ENCODE data around the gene PDE8A.

DNA sequence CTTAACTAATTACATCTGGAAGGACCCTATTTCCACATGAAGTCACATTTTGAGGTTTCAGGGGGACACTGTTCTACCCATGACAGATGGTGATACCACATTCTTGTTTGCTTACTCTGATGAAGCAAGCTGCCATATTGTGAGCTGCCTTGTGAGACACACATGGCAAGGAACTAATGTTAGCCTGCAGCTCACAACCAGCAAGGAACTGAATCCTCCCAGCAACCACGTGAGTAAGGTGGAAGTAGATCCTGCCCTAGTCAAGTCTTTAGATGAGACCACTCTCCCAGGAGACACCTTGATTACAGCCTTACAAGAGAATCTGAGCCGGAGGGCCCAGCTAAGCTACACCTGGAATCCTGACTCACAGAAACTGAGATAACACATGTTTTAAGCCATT is 160.1 kb downstream of the PDE8A start:
- TF ChIP-seq, protein P1, sequence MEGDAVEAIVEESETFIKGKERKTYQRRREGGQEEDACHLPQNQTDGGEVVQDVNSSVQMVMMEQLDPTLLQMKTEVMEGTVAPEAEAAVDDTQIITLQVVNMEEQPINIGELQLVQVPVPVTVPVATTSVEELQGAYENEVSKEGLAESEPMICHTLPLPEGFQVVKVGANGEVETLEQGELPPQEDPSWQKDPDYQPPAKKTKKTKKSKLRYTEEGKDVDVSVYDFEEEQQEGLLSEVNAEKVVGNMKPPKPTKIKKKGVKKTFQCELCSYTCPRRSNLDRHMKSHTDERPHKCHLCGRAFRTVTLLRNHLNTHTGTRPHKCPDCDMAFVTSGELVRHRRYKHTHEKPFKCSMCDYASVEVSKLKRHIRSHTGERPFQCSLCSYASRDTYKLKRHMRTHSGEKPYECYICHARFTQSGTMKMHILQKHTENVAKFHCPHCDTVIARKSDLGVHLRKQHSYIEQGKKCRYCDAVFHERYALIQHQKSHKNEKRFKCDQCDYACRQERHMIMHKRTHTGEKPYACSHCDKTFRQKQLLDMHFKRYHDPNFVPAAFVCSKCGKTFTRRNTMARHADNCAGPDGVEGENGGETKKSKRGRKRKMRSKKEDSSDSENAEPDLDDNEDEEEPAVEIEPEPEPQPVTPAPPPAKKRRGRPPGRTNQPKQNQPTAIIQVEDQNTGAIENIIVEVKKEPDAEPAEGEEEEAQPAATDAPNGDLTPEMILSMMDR (IDR thresholded peaks at IDR 0.05) = no peak
- no peak for TF ChIP-seq POLR2A (IDR thresholded peaks at IDR 0.05)
